ENCODE data around the gene NTMT2.
"Not testable (repeated sequence)": the region's sequence is repeated elsewhere in the genome, so short reads cannot be mapped to it uniquely, and the experiment has no call there.

The NTMT2 gene

DNA sequence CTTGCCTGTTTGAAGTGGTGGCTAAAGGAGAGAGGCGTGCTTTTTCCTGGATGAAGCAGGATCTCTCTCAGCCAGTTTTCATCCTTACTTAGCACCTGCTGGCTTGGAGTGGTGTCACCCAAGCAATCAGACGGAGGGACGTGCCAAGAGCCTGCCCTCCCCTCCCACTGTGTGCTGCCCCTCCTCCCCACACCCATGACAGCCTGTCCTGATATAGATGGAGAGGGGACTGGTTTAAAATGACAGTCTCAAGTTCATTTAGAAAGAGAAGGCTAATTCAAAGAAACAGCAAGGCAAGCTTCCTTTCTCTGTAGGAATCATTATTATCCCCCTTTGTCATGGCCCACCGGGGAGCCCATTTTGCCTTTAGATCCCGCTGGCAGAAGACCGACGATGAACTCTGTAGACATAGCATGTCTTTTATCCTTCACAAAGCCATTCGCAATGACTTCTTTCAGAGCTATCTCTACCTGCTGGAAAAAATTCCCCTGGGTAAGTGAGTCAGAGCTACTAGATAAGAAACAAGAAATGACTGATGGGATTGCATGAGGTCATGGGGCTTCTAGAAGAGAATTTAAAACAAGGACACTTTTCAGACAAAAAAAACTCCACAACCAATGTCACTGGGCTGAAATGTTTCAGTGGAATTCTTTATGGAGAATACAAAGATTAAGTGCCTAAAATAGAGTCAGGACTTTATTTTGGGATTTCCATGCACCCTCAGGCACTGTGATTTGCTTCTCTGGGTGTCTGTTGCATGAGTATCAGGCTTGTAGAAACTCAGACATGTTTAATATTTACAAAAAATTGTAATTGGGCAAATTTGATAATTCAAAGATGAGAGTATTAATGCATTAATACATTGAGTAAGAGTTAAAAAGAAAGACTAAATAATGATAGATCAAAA, at the start of gene NTMT2:
Gene NTMT2, plus strand, starts transcription at position 190 of the 907 bp plus-strand sequence. Its CDS starts 149 bp downstream, at position 339.
- no peak for DNase-seq

- DNase-seq: no peak
Observed at GRCh38 chr1:170095976-170096748, 49.6 kb upstream of the NTMT2 start.

DNA sequence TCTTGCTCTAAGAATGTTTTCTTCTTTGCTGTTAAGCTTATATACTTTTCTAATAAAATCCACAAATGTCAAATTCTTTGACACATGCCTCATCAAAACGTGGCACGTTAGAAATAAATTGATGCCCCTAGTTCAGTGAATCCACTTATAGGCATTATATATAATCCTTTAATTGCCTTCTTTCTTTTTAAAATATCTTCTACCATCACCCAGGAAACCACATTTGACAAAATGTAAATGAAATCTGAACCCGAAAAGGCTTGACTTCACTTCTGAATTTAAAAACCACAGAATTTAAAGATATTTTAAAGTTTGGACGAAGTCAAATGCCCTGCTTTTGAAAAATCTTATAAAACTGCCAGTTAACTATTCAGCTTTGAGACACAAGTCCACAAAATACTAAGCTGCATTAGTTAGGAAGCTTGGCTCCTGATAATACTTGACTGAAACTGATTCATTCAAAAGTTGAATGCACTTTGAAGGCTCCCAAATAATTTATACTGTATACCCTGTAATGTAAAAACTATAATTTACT, 48.9 kb upstream of the NTMT2 start:
- no peak for DNase-seq

DNA sequence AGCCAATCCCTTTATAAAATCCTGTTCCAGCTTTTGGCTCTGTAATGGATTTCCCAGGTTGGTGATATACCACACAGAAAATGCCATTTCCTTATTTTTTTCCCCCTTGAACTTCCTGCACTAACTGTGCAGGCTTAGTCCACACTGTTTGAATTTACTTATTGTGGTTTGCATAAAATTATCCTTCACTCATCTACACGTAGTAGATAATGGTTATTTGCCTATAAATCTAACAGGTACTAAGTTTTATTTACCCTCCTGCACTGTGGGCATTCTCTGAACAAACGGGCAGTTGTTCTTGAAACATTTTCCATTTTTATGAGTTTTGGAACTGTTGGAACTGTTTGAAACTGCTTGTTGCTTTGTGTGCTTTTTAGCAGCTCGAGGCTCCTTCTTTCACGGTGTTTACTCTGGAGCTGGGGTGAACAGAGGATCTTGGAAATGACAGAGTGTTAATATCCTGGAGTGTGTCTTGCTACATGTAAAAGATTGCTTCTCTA, 48.3 kb upstream of the NTMT2 start:
- no peak for DNase-seq

DNA sequence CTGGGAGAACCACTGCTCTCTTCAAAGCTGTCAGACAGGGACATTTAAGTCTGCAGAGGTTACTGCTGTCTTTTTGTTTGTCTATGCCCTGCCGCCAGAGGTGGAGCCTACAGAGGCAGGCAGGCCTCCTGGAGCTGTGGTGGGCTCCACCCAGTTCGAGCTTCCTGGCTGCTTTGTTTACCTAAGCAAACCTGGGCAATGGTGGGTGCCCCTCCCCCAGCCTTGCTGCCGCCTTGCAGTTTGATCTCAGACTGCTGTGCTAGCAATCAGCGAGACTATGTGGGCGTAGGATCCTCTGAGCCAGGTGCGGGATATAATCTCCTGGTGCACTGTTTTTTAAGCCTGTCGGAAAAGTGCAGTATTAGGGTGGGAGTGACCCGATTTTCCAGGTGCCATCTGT, 32.6 kb upstream of the NTMT2 start:
- DNase-seq: not testable (repeated sequence)

DNA sequence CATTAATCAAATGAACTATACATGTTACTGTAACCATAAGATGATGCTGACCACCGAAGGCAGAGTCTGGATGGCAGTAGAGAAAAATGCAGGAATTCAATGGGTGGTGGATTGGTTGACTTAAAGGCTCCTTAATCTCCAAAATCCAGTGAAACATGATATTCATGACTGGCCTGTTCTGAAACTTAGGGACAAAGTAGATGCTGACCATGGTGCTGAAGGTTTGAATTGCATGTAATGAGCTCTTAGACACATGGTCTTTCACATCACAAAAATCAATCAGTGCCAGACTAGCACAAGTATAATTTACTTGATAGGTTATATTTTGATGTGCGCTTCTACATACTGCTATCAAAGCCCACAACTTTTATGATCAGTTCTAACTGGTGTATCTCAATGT, 30.9 kb upstream of the NTMT2 start:
- DNase-seq: no peak

DNA sequence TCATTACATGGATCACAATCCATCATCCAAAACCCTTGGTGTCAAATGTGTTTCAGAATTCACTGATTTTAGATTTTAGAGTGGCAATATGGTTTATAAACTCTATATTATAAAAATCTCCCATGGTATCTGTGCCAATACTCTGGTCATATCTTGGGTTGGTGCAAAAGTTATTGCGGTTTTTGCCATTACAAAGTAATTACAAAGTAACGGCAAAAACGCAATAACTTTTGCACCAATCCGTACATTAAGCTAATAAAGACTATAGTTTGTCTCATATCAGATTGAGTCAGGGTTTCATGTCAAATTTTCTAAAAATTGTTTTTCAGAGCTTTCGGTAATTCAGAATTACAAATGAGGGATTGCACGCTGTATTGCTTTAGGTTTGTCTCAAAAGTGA, 23.4 kb upstream of the NTMT2 start:
- no peak for DNase-seq

DNA sequence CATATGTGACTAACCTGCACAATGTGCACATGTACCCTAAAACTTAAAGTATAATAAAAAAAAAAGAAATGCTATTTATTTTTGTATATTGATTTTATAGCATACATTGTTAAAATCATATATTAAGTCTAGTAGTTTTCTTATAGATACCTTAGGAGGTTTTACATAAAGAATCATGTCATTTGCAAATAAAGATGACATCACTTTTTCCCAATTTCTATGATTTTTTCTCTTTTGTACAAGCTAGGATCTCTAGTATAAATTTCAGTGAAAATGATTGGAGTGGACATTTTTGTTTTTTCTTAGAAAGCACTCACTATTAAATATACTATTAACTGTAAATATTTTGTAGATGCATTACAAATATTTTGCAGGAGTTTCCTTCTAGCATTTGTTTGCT, 20.5 kb upstream of the NTMT2 start:
- no peak for DNase-seq

GRCh38 chr1:170126696-170127095, 19.1 kb upstream of the NTMT2 start:
- DNase-seq: no peak

GRCh38 chr1:170131450-170131849, 14.3 kb upstream of the NTMT2 start:
- no peak for DNase-seq

DNA sequence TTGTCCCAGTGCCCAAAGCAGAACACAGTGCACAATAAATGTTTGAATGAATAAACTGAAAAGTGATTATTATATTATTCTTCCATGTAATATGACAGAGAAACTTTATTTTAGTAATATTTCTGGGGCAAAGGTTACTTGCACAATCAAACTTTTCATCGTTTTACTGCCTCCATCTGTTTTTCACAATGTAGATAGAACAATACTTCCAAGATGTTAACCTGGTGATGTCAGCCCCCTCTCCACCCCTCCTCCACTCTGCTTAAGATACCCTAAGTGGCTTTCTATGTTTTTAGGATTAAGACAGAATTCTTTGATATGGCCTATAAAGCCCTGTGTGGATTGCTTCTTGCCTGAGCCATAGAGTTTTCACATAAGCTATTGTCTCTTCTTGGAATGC, 13.8 kb upstream of the NTMT2 start:
- DNase-seq: no peak

GRCh38 chr1:170133766-170134495, 11.8 kb upstream of the NTMT2 start:
- DNase-seq: no peak

DNA sequence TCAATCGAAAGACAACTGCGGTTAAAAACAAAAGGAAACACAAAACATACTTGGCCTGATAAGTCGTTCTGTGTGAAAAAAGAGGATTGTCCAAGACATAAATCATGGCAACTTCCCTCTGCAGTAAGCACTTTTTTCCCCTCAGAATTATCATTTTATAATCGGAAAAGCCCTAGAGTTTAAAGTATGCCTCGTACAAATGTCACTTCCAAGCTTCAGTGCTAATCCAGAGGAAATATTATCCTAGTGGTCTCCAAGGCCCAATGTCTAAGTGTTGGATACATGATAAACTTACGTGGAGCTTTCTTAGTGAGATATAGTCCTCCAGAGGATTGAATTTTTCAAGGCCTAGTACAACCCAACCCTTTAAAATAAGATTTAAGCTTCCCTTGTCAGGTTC, 11.2 kb upstream of the NTMT2 start:
- DNase-seq: no peak

GRCh38 chr1:170140371-170140770, 5.4 kb upstream of the NTMT2 start:
- no peak for DNase-seq

- no peak for DNase-seq
Observed at GRCh38 chr1:170145061-170145460, 698 bp upstream of the NTMT2 start.

DNA sequence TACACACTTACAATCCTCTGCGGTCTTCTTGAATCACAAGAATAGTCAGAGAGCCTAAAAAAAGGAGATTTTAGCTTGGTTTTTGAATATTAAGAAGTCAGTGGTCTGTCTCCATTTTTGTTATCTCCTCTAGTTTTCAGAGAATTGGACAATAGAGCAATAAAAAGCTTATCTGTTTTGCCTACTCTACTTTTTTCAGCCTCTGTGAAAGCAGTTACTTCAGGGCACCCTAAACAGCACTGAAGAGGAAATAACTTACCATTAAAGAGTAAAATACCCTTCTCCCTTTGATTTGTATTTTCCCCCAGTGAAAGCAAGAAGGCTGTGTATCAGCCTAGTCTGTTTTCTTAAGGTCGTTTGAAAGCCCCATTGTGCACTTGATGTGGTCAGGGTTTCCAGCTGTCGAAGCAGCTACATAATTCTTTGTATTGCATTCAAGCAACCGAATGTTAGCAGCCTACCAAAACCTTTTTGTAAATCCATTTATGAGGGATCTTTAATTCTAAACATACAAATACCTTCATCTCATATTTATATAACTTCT, 1.0 kb downstream of the NTMT2 start:
- no peak for DNase-seq

DNA sequence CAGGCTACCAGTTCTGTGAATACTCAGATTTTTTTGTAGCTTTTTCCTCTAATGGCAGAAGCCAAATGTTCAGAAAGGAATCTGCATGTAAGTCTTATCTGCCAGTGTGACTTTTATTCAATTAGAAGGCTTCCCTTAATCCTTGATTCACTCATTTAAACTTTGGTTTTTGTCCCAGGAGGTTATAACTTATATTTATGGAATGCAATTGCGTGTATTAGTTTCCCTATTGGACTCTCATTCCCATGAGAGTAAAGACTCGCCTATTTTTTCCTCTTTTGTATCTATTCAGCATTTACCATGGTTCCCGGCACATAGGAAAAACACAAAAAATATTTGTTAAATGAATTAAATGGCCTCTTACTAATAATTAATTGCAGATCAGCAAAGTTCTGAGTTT, 3.5 kb downstream of the NTMT2 start:
- DNase-seq: no peak

GRCh38 chr1:170150016-170150415, 4.3 kb downstream of the NTMT2 start:
- DNase-seq: no peak

- no peak for DNase-seq
Observed at GRCh38 chr1:170150921-170151320, 5.2 kb downstream of the NTMT2 start.

DNA sequence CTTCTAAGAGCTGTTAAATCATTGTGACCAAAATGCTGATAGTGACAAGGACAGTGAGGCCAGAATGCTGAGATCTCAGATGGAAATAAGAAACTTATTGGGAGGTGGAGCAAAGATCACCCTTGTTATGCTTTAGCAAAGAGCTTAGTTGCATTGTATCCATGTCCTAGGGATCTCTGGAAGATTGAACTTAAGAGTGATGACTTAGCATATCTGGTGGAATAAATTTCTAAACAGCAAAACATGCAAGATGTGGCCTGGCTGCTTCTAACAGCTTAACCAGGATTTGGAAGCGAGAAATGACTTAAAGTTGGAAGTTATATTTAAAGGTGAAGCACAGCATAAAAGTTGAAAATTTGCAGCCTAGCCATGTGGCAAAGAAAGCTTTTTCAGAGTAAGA, 7.7 kb downstream of the NTMT2 start:
- DNase-seq: no peak

DNA sequence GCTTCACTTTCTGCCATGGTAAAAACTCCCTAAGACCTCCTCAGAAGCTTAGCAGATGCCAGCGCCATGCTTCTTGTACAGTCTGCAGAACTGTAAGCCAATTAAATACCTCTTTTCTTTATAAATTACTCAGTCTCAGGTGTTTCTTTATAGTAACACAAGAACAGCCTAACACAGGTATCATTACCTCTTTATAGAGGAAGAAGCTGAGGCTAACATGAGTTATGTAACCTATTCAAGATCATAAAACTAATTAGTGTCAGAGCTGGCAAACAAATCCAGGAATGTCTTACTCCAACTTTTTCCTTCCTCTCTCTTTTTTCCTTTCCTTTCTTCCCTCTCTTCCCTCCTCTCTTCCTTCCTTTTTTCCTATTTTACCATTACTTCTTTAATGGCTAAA, 9.3 kb downstream of the NTMT2 start:
- DNase-seq: no peak

DNA sequence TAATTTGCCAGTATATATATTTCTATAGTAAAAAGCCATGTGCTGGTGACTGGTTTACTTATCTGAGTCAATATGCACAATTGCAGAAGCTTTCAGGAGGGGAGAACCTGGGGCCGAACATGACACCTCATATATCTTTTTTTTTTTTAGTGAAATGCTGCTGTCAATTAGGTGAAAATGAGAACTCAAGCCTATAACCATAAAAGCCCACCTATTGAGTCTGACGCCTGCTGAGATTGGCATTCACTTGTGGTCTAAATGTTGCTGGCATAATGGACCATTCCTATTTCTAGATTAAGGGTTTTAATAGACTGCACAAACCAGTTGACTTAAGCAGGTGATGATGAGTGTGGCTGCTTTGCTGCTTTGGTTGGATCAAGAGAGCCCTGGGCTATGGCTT, 10.8 kb downstream of the NTMT2 start:
- no peak for DNase-seq

- no peak for DNase-seq
Observed at GRCh38 chr1:170157820-170158219, 12.1 kb downstream of the NTMT2 start.

All from activated CD4-positive, alpha-beta T cell treated with anti-CD3 and anti-CD28 coated beads, Interleukin-2, amount 50 U/mL, for 1 hour (primary cell).